Panc1 (cell line): ENCODE measurements around the gene RSPH1. TPM values are rescaled to one million over a fixed set of nuclear protein-coding genes. Genes with fewer than 3 reads are reported as not detected.

Source experiments
- ATAC-seq: fragments of 200-7000 bp; cut with Tn5 transposase; 2 replicates; pipeline ENCODE4 v1.9.1; 2020; ENCODE audit warnings: mild to moderate bottlenecking, moderate library complexity
- BruUV-seq: library from RNA; stranded (reverse); fragments of 400-500 nt; replicated peaks from 2 replicates; lab custom pipeline; 2021; lab: Mats Ljungman, UMichigan
- CTCF ChIA-PET: fragments of 300-600 bp; sonication (Branson Sonifier 250); formaldehyde crosslinking; loops from one replicate; lab custom pipeline; 2022; ENCODE audit warnings: antibody characterized with exemption; lab: Charles Lee
- POLR2A ChIA-PET: fragments of 300-600 bp; sonication (Branson Sonifier 250); formaldehyde crosslinking; loops from one replicate; lab custom pipeline; 2022; ENCODE audit warnings: antibody characterized with exemption; lab: Charles Lee
- DNase-seq: peaks from one replicate; pipeline ENCODE4 v3.0.0-alpha.2; 2010; ENCODE audit warnings: low read depth, low spot score
- H3K27ac ChIP-seq: 2 replicates; pipeline ENCODE4 v1.5.1; 2011; ENCODE audit warnings: mild to moderate bottlenecking, low read length, inconsistent platforms
- H3K27me3 ChIP-seq: fragments of 200-500 bp; sonication (Bioruptor generic); 2 replicates; pipeline ENCODE4 v1.6.0; 2014; ENCODE audit warnings: low read length, inconsistent platforms; ENCODE audit not compliant: control insufficient read depth, insufficient read depth
- H3K36me3 ChIP-seq: fragments of 200-500 bp; sonication (Bioruptor generic); 2 replicates; pipeline ENCODE4 v1.5.1; 2014; ENCODE audit warnings: inconsistent platforms, mild to moderate bottlenecking, low read length, moderate library complexity; ENCODE audit not compliant: control insufficient read depth, insufficient read depth
- H3K4me1 ChIP-seq: 2 replicates; pipeline ENCODE4 v1.5.1; 2011; ENCODE audit warnings: inconsistent platforms, mild to moderate bottlenecking, low read length, moderate library complexity; ENCODE audit not compliant: control insufficient read depth, insufficient read depth
- H3K4me3 ChIP-seq, 2 experiments: 2 replicates each; pipeline ENCODE4 v1.5.1; 2011 to 2012; ENCODE audit warnings: low read depth in 2 of 2, low read length in 2 of 2, mild to moderate bottlenecking in 2 of 2, inconsistent platforms in 1 of 2, moderate library complexity in 1 of 2
- H3K9me3 ChIP-seq: fragments of 200-500 bp; sonication (Bioruptor generic); 2 replicates; pipeline ENCODE4 v1.5.1; 2014; ENCODE audit warnings: low read depth, mild to moderate bottlenecking, inconsistent platforms, low read length, moderate library complexity; ENCODE audit not compliant: control insufficient read depth, insufficient read depth
- POLR2AphosphoS5 ChIP-seq: IDR thresholded peaks from 2 replicates; pipeline ENCODE4 v1.6.1; 2012; ENCODE audit warnings: mild to moderate bottlenecking, low read depth, low read length, moderate library complexity
- SIN3A ChIP-seq: IDR thresholded peaks from 2 replicates; pipeline ENCODE4 v1.6.1; 2012; ENCODE audit warnings: low read depth, mild to moderate bottlenecking, low read length, moderate library complexity, borderline replicate concordance; ENCODE audit not compliant: insufficient read depth
- TCF7L2 ChIP-seq: IDR thresholded peaks from 2 replicates; pipeline ENCODE4 v1.6.1; 2011; ENCODE audit warnings: mild to moderate bottlenecking, low read depth, low read length, inconsistent platforms
- in situ Hi-C: cut with HindIII; loops from 2 replicates; pipeline ENCODE4 v1.10.0; 2016; ENCODE audit warnings: low sequenced_read_pairs, low pct_unique_long_range_greater_than_20kb
- intact Hi-C: fragments of 100-400 bp; cut with micrococcal nuclease; formaldehyde crosslinking; loops from one replicate; pipeline ENCODE4 v1.10.0; 2022; ENCODE audit not compliant: unreplicated experiment
- total RNA-seq: library from RNA; stranded (reverse); gene quantifications from one replicate; pipeline ENCODE4 v1.2.1, GENCODE V29; 2021; ENCODE audit not compliant: unreplicated experiment
- TF ChIP-seq, protein P1 (sequence below): fragments of 450-650 bp; IDR thresholded peaks from 2 replicates; pipeline ENCODE4 v1.5.1; 2017; ENCODE audit warnings: mild to moderate bottlenecking
- TF ChIP-seq, protein P2 (sequence below), 2 experiments: IDR thresholded peaks; 2 replicates each; pipeline ENCODE4 v1.6.1; 2011 to 2012; ENCODE audit warnings: low read depth in 2 of 2, control low read depth in 1 of 2, low read length in 1 of 2, mild to moderate bottlenecking in 1 of 2, moderate library complexity in 1 of 2; ENCODE audit not compliant: insufficient read depth in 1 of 2

The RSPH1 gene
- total RNA-seq, 1 experiment from 2014 or later, result 0.46 TPM

DNA sequence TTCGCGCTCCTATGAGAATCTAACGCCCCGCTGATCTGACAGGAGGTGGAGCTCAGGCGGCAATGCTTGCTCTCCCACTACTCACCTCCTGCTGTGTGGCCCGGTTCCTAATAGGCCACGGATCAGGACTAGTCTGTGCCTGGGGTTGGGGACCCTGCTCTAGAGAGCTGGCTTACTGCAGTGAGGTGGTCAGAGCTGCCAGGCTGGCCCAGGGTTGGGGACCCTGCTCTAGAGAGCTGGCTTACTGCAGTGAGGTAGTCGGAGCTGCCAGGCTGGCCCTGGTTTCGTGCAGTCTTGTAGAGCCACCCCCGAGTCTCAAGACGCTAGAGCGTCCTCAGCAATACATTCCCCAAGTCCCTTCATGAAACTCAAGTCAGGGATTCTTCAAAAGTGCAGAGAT lies 45.1 kb upstream of the RSPH1 start:
- H3K9me3 ChIP-seq, result no peaks in the 10 kb centered on the region
- ATAC-seq (no peak), DNase-seq (no peak)
- intact Hi-C loops (no loop called here), in situ Hi-C loops (no loop called here)
- CTCF ChIA-PET, result no interaction called here
- no TSS peak for BruUV-seq
- no peaks in the 10 kb centered on the region for H3K27me3 ChIP-seq
- H3K36me3 ChIP-seq, result no peaks in the 10 kb centered on the region
- H3K4me3 ChIP-seq, result no peak overlapping the region
- no peak overlapping the region for H3K27ac ChIP-seq
- TF ChIP-seq SIN3A (no peak), POLR2AphosphoS5 (no peak)
- H3K4me1 ChIP-seq, result no peaks in the 10 kb centered on the region
- POLR2A ChIA-PET, result no interaction called here

DNA sequence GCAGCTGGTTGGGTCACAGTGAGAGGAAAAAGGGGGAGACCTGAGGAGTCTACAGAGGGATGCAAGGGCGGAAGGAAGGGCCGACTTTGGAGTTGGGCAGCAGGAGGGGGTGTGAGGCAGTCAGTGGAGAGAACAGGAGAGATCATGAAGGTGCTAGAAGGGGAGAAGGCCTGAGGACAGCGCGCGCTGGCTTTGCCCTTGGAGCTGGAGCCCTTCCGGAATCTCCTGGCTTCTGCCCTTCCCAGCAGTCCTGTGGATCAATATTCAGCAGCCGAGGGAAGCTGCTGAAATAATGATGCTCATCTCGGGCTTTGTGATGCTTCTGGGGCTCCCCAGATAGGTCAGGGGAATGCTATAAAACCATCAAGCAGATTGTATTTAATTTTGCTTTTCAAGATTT lies 44.4 kb upstream of the RSPH1 start:
- Histone ChIP-seq H3K4me1 (no peaks in the 10 kb centered on the region), H3K4me3 (no peak overlapping the region), H3K27me3 (no peaks in the 10 kb centered on the region), H3K36me3 (no peaks in the 10 kb centered on the region), H3K27ac (no peak overlapping the region), H3K9me3 (no peaks in the 10 kb centered on the region)
- BruUV-seq, result no TSS peak
- ATAC-seq, result no peak
- intact Hi-C loops, result no loop called here
- no peak for TF ChIP-seq SIN3A
- TF ChIP-seq, protein P1, sequence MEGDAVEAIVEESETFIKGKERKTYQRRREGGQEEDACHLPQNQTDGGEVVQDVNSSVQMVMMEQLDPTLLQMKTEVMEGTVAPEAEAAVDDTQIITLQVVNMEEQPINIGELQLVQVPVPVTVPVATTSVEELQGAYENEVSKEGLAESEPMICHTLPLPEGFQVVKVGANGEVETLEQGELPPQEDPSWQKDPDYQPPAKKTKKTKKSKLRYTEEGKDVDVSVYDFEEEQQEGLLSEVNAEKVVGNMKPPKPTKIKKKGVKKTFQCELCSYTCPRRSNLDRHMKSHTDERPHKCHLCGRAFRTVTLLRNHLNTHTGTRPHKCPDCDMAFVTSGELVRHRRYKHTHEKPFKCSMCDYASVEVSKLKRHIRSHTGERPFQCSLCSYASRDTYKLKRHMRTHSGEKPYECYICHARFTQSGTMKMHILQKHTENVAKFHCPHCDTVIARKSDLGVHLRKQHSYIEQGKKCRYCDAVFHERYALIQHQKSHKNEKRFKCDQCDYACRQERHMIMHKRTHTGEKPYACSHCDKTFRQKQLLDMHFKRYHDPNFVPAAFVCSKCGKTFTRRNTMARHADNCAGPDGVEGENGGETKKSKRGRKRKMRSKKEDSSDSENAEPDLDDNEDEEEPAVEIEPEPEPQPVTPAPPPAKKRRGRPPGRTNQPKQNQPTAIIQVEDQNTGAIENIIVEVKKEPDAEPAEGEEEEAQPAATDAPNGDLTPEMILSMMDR, result no peak
- no peak for TF ChIP-seq TCF7L2
- TF ChIP-seq POLR2AphosphoS5, result no peak
- TF ChIP-seq, protein P2, sequence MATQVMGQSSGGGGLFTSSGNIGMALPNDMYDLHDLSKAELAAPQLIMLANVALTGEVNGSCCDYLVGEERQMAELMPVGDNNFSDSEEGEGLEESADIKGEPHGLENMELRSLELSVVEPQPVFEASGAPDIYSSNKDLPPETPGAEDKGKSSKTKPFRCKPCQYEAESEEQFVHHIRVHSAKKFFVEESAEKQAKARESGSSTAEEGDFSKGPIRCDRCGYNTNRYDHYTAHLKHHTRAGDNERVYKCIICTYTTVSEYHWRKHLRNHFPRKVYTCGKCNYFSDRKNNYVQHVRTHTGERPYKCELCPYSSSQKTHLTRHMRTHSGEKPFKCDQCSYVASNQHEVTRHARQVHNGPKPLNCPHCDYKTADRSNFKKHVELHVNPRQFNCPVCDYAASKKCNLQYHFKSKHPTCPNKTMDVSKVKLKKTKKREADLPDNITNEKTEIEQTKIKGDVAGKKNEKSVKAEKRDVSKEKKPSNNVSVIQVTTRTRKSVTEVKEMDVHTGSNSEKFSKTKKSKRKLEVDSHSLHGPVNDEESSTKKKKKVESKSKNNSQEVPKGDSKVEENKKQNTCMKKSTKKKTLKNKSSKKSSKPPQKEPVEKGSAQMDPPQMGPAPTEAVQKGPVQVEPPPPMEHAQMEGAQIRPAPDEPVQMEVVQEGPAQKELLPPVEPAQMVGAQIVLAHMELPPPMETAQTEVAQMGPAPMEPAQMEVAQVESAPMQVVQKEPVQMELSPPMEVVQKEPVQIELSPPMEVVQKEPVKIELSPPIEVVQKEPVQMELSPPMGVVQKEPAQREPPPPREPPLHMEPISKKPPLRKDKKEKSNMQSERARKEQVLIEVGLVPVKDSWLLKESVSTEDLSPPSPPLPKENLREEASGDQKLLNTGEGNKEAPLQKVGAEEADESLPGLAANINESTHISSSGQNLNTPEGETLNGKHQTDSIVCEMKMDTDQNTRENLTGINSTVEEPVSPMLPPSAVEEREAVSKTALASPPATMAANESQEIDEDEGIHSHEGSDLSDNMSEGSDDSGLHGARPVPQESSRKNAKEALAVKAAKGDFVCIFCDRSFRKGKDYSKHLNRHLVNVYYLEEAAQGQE (IDR thresholded peaks at IDR 0.05; ENCODE audit: insufficient read depth in 1 of 2, low read depth in 2 of 2, low read length in 1 of 2), result no peak
- DNase-seq, result no peak
- CTCF ChIA-PET, result no interaction called here
- in situ Hi-C loops, result no loop called here
- POLR2A ChIA-PET, result no interaction called here

DNA sequence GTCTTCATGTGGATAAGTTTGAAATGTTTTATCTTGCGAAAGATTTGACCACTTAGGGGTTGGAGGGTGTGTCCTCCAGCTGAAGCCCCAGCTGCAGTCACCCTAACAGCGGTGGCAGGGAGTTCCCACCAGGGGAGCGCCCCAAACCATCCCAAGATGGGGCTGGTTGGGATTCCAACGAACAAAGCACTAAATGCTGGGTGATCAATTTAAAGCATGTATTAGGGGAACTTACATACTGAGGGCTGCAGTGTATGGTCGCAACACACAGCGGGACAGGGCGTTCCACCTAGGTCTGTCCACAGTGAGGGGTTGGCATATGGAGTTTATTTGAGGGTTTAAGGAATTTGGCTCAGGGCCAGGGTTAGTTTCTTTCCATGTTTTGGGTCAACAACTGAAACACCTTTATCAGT lies 43.9 kb upstream of the RSPH1 start:
- H3K9me3 ChIP-seq, result no peaks in the 10 kb centered on the region
- intact Hi-C loops (no loop called here), in situ Hi-C loops (no loop called here)
- no peak overlapping the region for H3K27ac ChIP-seq
- no peak for ATAC-seq
- H3K27me3 ChIP-seq, result no peaks in the 10 kb centered on the region
- ChIA-PET CTCF (no interaction called here), POLR2A (no interaction called here)
- no TSS peak for BruUV-seq
- H3K4me3 ChIP-seq, result no peak overlapping the region
- no peaks in the 10 kb centered on the region for H3K36me3 ChIP-seq
- no peak for DNase-seq
- H3K4me1 ChIP-seq, result no peaks in the 10 kb centered on the region
- no peak for TF ChIP-seq TCF7L2
- no peak for TF ChIP-seq POLR2AphosphoS5
- TF ChIP-seq SIN3A, result no peak
